ENCODE data around the gene CRACDL. TPM values are rescaled to one million over a fixed set of nuclear protein-coding genes. Genes with fewer than 3 reads are reported as not detected.

Gene CRACDL
- total and polyA plus RNA-seq, 3 experiments from 2014 or later = 0.22 to 1.2 (median 0.27) TPM

DNA sequence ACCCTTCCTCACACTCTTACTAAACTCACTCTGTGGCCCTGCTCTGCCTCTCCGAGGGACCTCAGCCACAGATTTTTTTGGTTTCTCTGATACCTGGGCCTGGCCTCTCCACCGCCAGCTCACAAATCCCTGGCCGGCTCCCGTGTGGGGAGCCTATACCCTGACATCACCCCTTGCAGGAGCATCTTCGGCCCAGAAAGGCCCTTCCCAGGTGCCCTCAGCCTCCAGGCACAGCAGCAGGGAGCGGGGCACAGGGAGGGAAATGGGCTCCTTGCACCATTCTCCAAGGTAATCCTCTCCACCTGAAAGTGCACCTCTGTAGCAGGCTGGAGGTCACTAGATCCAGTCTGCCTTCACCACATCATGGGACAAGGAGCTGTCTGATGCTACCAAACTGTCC, 43.2 kb downstream of the CRACDL start:
- Histone ChIP-seq H3K4me3 (ENCODE audit: low read length) (no peak overlapping the region), H3K4me1 (ENCODE audit: insufficient read depth, low read length) (no peaks in the 10 kb centered on the region), H3K36me3 (ENCODE audit: insufficient read depth, low read length) (no peaks in the 10 kb centered on the region), H3K27ac (ENCODE audit: low read depth, low read length) (no peak overlapping the region), H3K27me3 (ENCODE audit: insufficient read depth, low read length, poor library complexity, severe bottlenecking) (no peaks in the 10 kb centered on the region), H3K9me3 (ENCODE audit: low read length) (no peaks in the 10 kb centered on the region)
- DNase-seq = no peak
- Mint-ChIP-seq H3K4me1 (no peaks in the 10 kb centered on the region), H3K27me3 (peaks cover 7 to 15% of the 10 kb centered on the region in 2 donors), H3K9me3 (peaks cover 4 to 12% (median 6%) of the 10 kb centered on the region in 5 donors), H3K36me3 (no peaks in the 10 kb centered on the region), H3K27ac (no peak overlapping the region), H3K4me3 (no peak overlapping the region)
- CTCF ChIA-PET = no interaction called here
- POLR2A ChIA-PET = no interaction called here

DNA sequence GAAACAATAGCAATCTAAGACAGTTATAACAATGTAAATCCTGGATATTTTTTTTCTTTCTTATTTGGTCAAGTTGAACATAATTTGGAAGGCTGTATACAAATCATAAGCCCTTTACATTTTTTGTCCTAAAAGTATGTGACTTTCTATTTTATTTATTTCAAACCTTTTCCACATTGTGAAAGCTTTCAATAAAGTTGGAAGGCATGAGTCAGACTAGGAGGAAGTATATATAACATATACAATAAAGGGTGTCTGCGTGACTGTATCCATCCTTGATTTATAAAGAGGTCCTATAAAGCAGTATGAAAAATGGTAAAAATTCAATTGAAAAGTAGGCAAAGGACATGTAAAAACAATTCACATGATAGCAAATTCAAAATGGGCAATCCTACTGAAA, 44.4 kb downstream of the CRACDL start:
- DNase-seq = no peak
- Mint-ChIP-seq H3K27me3 (peaks cover 7 to 26% of the 10 kb centered on the region in 2 donors), H3K4me3 (no peak overlapping the region), H3K36me3 (peaks cover 0 to 4% (median 0%) of the 10 kb centered on the region in 3 donors), H3K27ac (no peak overlapping the region), H3K4me1 (no peaks in the 10 kb centered on the region), H3K9me3 (peaks cover 10 to 23% (median 17%) of the 10 kb centered on the region in 5 donors)
- Histone ChIP-seq H3K27me3 (ENCODE audit: insufficient read depth, low read length, poor library complexity, severe bottlenecking) (no peaks in the 10 kb centered on the region), H3K4me1 (ENCODE audit: insufficient read depth, low read length) (no peaks in the 10 kb centered on the region), H3K27ac (ENCODE audit: low read depth, low read length) (no peak overlapping the region), H3K4me3 (ENCODE audit: low read length) (no peak overlapping the region), H3K36me3 (ENCODE audit: insufficient read depth, low read length) (no peaks in the 10 kb centered on the region), H3K9me3 (ENCODE audit: low read length) (no peaks in the 10 kb centered on the region)
- POLR2A ChIA-PET = no interaction called here
- CTCF ChIA-PET = no interaction called here

DNA sequence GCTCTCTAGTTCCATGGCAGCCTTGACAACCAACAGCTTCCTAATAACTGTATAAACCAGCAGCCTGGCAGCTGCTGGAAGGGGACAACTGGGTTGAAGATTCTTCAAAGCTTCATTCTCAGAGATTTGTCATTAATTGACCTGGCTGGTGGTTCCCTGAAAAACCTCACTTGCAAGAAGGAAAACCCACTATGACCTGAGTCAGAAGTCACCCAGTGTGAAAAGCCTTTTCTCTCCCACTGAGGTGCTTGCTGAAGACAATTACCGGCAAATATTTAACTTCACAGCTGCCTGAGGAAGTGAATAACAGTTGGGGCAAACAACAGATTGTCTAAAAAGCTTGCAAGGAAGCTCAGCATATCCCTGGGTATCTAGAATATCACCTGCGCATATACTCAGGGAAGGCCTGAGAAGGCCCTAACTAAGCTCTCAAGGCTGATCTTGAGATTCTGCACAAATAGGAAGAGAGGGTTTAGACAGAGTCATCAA, 49.9 kb downstream of the CRACDL start:
- Histone ChIP-seq H3K4me1 (ENCODE audit: insufficient read depth, low read length) (no peaks in the 10 kb centered on the region), H3K4me3 (ENCODE audit: low read length) (no peak overlapping the region), H3K36me3 (ENCODE audit: insufficient read depth, low read length) (no peaks in the 10 kb centered on the region), H3K9me3 (ENCODE audit: low read length) (peaks cover 7% of the 10 kb centered on the region), H3K27ac (ENCODE audit: low read depth, low read length) (no peak overlapping the region), H3K27me3 (ENCODE audit: insufficient read depth, low read length, poor library complexity, severe bottlenecking) (no peaks in the 10 kb centered on the region)
- DNase-seq = no peak
- Mint-ChIP-seq H3K27me3 (peaks cover 17 to 51% of the 10 kb centered on the region in 2 donors), H3K27ac (no peak overlapping the region), H3K36me3 (peaks cover 0 to 23% (median 0%) of the 10 kb centered on the region in 3 donors), H3K4me1 (no peaks in the 10 kb centered on the region), H3K9me3 (peaks cover 21 to 40% (median 33%) of the 10 kb centered on the region in 5 donors), H3K4me3 (no peak overlapping the region)
- ChIA-PET POLR2A (no interaction called here), CTCF (no interaction called here)

DNA sequence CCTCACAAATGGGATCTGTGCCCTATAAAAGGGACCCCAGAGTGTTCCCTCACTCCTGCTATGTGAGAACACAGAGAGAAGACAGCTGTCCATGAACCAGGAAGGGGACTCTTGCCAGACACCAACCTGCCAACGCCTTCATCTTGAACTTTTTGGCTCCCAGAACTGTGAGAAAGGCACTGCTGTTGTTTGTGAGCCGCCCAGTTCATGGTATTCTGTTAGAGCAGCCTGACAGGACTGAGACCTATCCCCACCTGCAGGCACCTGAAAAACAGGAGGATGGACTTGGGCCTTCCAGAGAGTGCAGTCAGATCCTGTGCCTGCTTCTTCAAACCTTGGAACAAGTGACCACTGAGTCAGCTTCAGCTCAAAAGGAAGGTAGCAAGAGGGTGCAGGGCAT, 51.4 kb downstream of the CRACDL start:
- peaks cover 17 to 49% of the 10 kb centered on the region in 2 donors for H3K27me3 Mint-ChIP-seq
- H3K27ac Mint-ChIP-seq = no peak overlapping the region
- CTCF ChIA-PET = no interaction called here
- H3K4me3 ChIP-seq (ENCODE audit: low read length) = no peak overlapping the region
- H3K36me3 Mint-ChIP-seq = peaks cover 0 to 23% (median 0%) of the 10 kb centered on the region in 3 donors
- no peaks in the 10 kb centered on the region for H3K27me3 ChIP-seq (ENCODE audit: insufficient read depth, low read length, poor library complexity, severe bottlenecking)
- H3K9me3 ChIP-seq (ENCODE audit: low read length) = peaks cover 7% of the 10 kb centered on the region
- no peaks in the 10 kb centered on the region for H3K36me3 ChIP-seq (ENCODE audit: insufficient read depth, low read length)
- no peak overlapping the region for H3K27ac ChIP-seq (ENCODE audit: low read depth, low read length)
- no peaks in the 10 kb centered on the region for H3K4me1 ChIP-seq (ENCODE audit: insufficient read depth, low read length)
- H3K4me3 Mint-ChIP-seq = no peak overlapping the region
- H3K9me3 Mint-ChIP-seq = peaks cover 20 to 40% (median 33%) of the 10 kb centered on the region in 5 donors
- no peaks in the 10 kb centered on the region for H3K4me1 Mint-ChIP-seq
- POLR2A ChIA-PET = no interaction called here
- DNase-seq = no peak

DNA sequence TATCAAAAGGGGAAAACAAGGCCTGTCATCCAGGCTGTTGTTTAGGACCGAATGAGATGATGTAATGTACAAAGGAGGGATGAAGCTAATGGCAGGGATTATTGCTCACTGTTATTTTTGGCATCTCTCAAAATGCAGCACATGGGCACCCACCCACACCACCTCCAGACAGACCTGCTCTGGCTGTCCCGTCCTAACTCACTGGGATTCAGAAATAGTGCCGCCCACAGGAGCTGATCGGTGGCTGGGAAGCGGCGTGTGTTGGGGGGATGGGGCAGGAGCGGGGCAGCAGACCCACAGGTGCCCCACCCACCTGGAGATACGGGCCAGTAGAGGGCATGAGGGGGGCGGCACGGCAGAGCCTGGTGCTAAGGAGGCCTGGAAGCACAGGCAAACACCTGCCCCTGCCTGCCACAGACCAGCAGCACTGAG, 52.2 kb downstream of the CRACDL start:
- POLR2A ChIA-PET = no interaction called here
- Histone ChIP-seq H3K9me3 (ENCODE audit: low read length) (peaks cover 7% of the 10 kb centered on the region), H3K4me1 (ENCODE audit: insufficient read depth, low read length) (no peaks in the 10 kb centered on the region), H3K27ac (ENCODE audit: low read depth, low read length) (no peak overlapping the region), H3K4me3 (ENCODE audit: low read length) (no peak overlapping the region), H3K27me3 (ENCODE audit: insufficient read depth, low read length, poor library complexity, severe bottlenecking) (no peaks in the 10 kb centered on the region), H3K36me3 (ENCODE audit: insufficient read depth, low read length) (no peaks in the 10 kb centered on the region)
- Mint-ChIP-seq H3K9me3 (peaks cover 16 to 38% (median 33%) of the 10 kb centered on the region in 5 donors), H3K27me3 (peaks cover 16 to 45% of the 10 kb centered on the region in 2 donors), H3K27ac (no peak overlapping the region), H3K36me3 (peaks cover 0 to 23% (median 0%) of the 10 kb centered on the region in 3 donors), H3K4me3 (no peak overlapping the region), H3K4me1 (no peaks in the 10 kb centered on the region)
- DNase-seq = no peak
- CTCF ChIA-PET = no interaction called here

DNA sequence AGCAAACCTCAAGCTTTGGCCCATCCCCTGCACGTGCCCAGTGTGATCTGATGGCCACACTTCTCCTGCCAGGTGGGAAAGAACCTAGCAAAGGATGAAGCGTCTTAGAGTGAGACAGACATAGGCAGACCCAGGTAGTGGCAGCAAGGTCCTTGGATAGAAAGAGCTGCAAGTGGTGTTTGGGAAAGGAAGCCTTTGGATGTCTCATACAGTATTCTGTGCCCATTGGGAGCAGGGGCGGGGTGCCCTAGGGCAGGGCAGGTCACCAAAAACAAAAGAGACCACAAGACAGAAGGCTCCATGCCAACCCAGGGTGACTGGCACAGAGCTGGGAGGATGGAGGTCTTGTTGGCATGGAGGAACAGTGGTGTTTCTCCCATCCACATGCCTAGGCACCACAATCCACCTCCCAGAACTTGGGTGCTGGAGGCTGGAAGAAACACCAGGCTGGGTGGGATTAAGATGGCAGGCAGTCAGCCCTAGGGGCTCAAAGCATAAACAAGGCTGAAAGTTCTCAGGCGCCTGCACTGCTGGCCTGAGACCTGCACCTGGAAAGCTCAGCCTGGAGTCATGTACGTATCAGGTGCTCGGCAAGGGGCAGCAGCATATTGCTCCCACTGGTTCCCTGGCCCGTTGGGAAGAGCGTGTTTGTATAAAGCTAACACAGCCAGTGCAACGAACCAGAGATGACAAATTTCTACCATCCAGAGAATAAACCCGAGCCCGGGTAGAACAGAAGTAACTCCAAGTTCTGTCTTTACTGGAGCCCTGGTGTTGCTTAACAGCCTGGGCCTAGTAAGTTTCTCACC, 52.9 kb downstream of the CRACDL start:
- H3K4me1 Mint-ChIP-seq = no peaks in the 10 kb centered on the region
- peaks cover 0 to 23% (median 0%) of the 10 kb centered on the region in 3 donors for H3K36me3 Mint-ChIP-seq
- no peaks in the 10 kb centered on the region for H3K4me1 ChIP-seq (ENCODE audit: insufficient read depth, low read length)
- no peaks in the 10 kb centered on the region for H3K36me3 ChIP-seq (ENCODE audit: insufficient read depth, low read length)
- peaks cover 16 to 34% (median 30%) of the 10 kb centered on the region in 5 donors for H3K9me3 Mint-ChIP-seq
- H3K4me3 Mint-ChIP-seq = no peak overlapping the region
- no peak overlapping the region for H3K4me3 ChIP-seq (ENCODE audit: low read length)
- ChIA-PET POLR2A (no interaction called here), CTCF (no interaction called here)
- no peak overlapping the region for H3K27ac ChIP-seq (ENCODE audit: low read depth, low read length)
- peaks cover 7% of the 10 kb centered on the region for H3K9me3 ChIP-seq (ENCODE audit: low read length)
- no peak for DNase-seq
- H3K27ac Mint-ChIP-seq = no peak overlapping the region
- peaks cover 14 to 41% of the 10 kb centered on the region in 2 donors for H3K27me3 Mint-ChIP-seq
- H3K27me3 ChIP-seq (ENCODE audit: insufficient read depth, low read length, poor library complexity, severe bottlenecking) = no peaks in the 10 kb centered on the region

DNA sequence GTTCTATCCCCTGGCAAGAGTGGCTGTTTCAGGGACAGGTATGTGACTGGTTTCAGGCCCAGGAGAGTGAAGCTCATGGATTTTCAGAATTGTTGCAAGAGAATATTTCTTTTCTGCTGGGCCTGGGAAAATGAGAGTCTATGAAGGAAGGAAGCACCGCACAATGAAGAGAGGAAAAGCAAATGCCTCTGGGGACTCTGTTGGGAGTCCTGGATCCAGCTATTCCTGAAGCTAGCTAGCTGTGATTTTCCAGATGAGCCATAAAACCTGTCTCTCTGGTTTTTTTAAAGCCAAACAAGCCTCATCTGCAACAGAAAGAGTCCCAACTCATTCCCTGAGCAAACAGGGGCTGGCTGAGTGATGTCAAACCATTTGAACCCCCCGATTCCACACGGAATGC, 53.7 kb downstream of the CRACDL start:
- H3K9me3 Mint-ChIP-seq = peaks cover 13 to 26% (median 24%) of the 10 kb centered on the region in 5 donors
- no peak overlapping the region for H3K27ac Mint-ChIP-seq
- peaks cover 0 to 23% (median 0%) of the 10 kb centered on the region in 3 donors for H3K36me3 Mint-ChIP-seq
- Histone ChIP-seq H3K36me3 (ENCODE audit: insufficient read depth, low read length) (no peaks in the 10 kb centered on the region), H3K27me3 (ENCODE audit: insufficient read depth, low read length, poor library complexity, severe bottlenecking) (no peaks in the 10 kb centered on the region), H3K9me3 (ENCODE audit: low read length) (peaks cover 7% of the 10 kb centered on the region), H3K27ac (ENCODE audit: low read depth, low read length) (no peak overlapping the region), H3K4me1 (ENCODE audit: insufficient read depth, low read length) (no peaks in the 10 kb centered on the region), H3K4me3 (ENCODE audit: low read length) (no peak overlapping the region)
- CTCF ChIA-PET = no interaction called here
- H3K4me3 Mint-ChIP-seq = no peak overlapping the region
- POLR2A ChIA-PET = no interaction called here
- peaks cover 14 to 35% of the 10 kb centered on the region in 2 donors for H3K27me3 Mint-ChIP-seq
- no peaks in the 10 kb centered on the region for H3K4me1 Mint-ChIP-seq
- no peak for DNase-seq

DNA sequence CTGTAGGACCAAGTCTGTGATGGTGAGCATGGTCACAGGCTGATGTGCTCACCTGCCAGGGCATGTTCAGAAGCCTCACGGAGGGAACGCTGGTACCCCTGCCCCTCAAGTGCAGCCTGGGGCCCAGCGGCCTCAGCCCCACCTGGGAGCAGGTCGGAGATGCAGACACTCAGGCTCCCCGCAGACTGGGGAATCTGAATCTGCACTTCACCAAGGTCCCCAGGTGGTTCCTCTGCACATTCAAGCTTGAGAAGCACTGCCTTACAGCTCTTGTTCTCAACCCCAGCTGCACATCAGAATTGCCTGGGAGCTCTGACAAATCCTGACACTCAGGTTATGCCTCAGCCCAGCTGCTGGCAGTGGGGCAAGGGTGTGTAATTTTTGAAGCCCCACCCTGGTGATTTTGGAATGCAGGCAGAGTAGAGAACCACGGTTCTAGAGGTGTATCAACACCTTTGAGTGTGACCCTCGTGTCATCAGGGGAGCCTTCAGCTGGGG, 54.8 kb downstream of the CRACDL start:
- H3K4me3 ChIP-seq (ENCODE audit: low read length) = no peak overlapping the region
- no peaks in the 10 kb centered on the region for H3K4me1 ChIP-seq (ENCODE audit: insufficient read depth, low read length)
- no peak overlapping the region for H3K27ac ChIP-seq (ENCODE audit: low read depth, low read length)
- POLR2A ChIA-PET = no interaction called here
- Mint-ChIP-seq H3K27me3 (peaks cover 14 to 26% of the 10 kb centered on the region in 2 donors), H3K27ac (no peak overlapping the region), H3K4me3 (no peak overlapping the region), H3K36me3 (peaks cover 0 to 15% (median 0%) of the 10 kb centered on the region in 3 donors), H3K4me1 (no peaks in the 10 kb centered on the region), H3K9me3 (peaks cover 6 to 17% (median 14%) of the 10 kb centered on the region in 5 donors)
- no peaks in the 10 kb centered on the region for H3K36me3 ChIP-seq (ENCODE audit: insufficient read depth, low read length)
- CTCF ChIA-PET = no interaction called here
- no peaks in the 10 kb centered on the region for H3K27me3 ChIP-seq (ENCODE audit: insufficient read depth, low read length, poor library complexity, severe bottlenecking)
- DNase-seq = no peak
- H3K9me3 ChIP-seq (ENCODE audit: low read length) = peaks cover 4% of the 10 kb centered on the region
